GM12878 (cell line): ENCODE results near the gene KCNRG. TPM values are rescaled to one million over a fixed set of nuclear protein-coding genes. Genes with fewer than 3 reads are reported as not detected.

Experiments
- ATAC-seq: fragments of 200-7000 bp; cut with Tn5 transposase; 3 replicates; pipeline ENCODE4 v1.9.1; 2020; ENCODE audit warnings: mild to moderate bottlenecking, moderate library complexity
- BruUV-seq: library from RNA; stranded (reverse); fragments of 400-500 nt; replicated peaks from 2 replicates; lab custom pipeline; 2021; lab: Mats Ljungman, UMichigan
- CTCF ChIA-PET: fragments of 300-600 bp; sonication (Branson Sonifier 250); formaldehyde crosslinking; extraction: SDS; loops from one replicate; lab custom pipeline; 2021; ENCODE audit warnings: inconsistent platforms; lab: Yijun Ruan, JAX
- POLR2A ChIA-PET: fragments of 350-600 bp; formaldehyde crosslinking; extraction: SDS; loops from one replicate; lab custom pipeline; 2021; ENCODE audit warnings: inconsistent platforms; lab: Charles Lee
- RAD21 ChIA-PET: fragments of 300-600 bp; sonication (Branson Sonifier 250); formaldehyde crosslinking; loops from one replicate; lab custom pipeline; 2023; ENCODE audit warnings: antibody characterized with exemption; ENCODE audit not compliant: unreplicated experiment; lab: Charles Lee
- SMC1A ChIA-PET: fragments of 300-600 bp; sonication (Branson Sonifier 250); formaldehyde crosslinking; loops from one replicate; lab custom pipeline; 2023; ENCODE audit not compliant: unreplicated experiment, uncharacterized antibody; lab: Charles Lee
- DNase-seq: peaks from one replicate; pipeline ENCODE4 v3.0.0-alpha.2; 2011; ENCODE audit warnings: low read depth, low spot score
- FAIRE-seq: peaks from 3 replicates; lab custom pipeline; 2011; peaks lifted over from hg19 to GRCh38; lab: Jason Lieb, UNC
- H2AFZ ChIP-seq: 2 replicates; pipeline ENCODE4 v1.6.0; 2011; ENCODE audit warnings: low read depth, low read length, control low read depth; ENCODE audit not compliant: control insufficient read depth
- H3K27ac ChIP-seq: 2 replicates; pipeline ENCODE4 v1.5.1; 2011; ENCODE audit warnings: control low read depth; ENCODE audit not compliant: control insufficient read depth, insufficient read depth
- H3K27me3 ChIP-seq, 2 experiments: replicated peaks in 1 of 2; 2 replicates each; pipeline versions ENCODE4 v1.6.0 to v1.6.1; 2011; ENCODE audit warnings: low read length in 1 of 2; ENCODE audit not compliant: control insufficient read depth in 2 of 2, insufficient read depth in 2 of 2
- H3K36me3 ChIP-seq, 2 experiments: 2 replicates each; pipeline ENCODE4 v1.5.1; 2011; ENCODE audit warnings: low read length in 1 of 2; ENCODE audit not compliant: control insufficient read depth in 2 of 2, insufficient read depth in 2 of 2
- H3K4me1 ChIP-seq: 2 replicates; pipeline ENCODE4 v1.6.1; 2011; ENCODE audit warnings: mild to moderate bottlenecking, low read length, moderate library complexity, mixed read lengths; ENCODE audit not compliant: control insufficient read depth, insufficient read depth
- H3K4me2 ChIP-seq: 2 replicates; pipeline ENCODE4 v1.6.0; 2011; ENCODE audit warnings: control low read depth; ENCODE audit not compliant: control insufficient read depth, insufficient read depth
- H3K4me3 ChIP-seq: fragments of 200-600 bp; sonication (generic); 2 replicates; pipeline ENCODE4 v1.5.1; 2016
- H3K79me2 ChIP-seq: 2 replicates; pipeline ENCODE4 v1.6.0; 2011; ENCODE audit warnings: low read length; ENCODE audit not compliant: control insufficient read depth, insufficient read depth
- H3K9ac ChIP-seq: 2 replicates; pipeline ENCODE4 v1.8.0; 2011; ENCODE audit warnings: low read length, control low read depth, mixed read lengths; ENCODE audit not compliant: control insufficient read depth, insufficient read depth
- H3K9me3 ChIP-seq: replicated peaks from 3 replicates; pipeline ENCODE4 v1.5.1; 2011; ENCODE audit warnings: mild to moderate bottlenecking, low read length; ENCODE audit not compliant: control insufficient read depth, insufficient read depth
- H4K20me1 ChIP-seq: 2 replicates; pipeline ENCODE4 v1.6.0; 2011; ENCODE audit not compliant: control insufficient read depth, insufficient read depth
- BCL11A ChIP-seq: IDR thresholded peaks from 2 replicates; pipeline ENCODE4 v1.6.1; 2011; ENCODE audit warnings: low read depth, low read length
- ESRRA ChIP-seq: IDR thresholded peaks from 2 replicates; pipeline ENCODE4 v1.6.1; 2012; ENCODE audit warnings: mild to moderate bottlenecking, low read length, improper control_type of control experiment
- FOS ChIP-seq: IDR thresholded peaks from 3 replicates; pipeline ENCODE4 v1.6.1; 2011; ENCODE audit warnings: borderline replicate concordance; ENCODE audit not compliant: insufficient read length; ENCODE audit errors: extremely low read depth
- FOXK2 ChIP-seq: fragments of 450-650 bp; IDR thresholded peaks from 2 replicates; pipeline ENCODE4 v1.6.1; 2017; ENCODE audit warnings: mild to moderate bottlenecking, moderate library complexity
- MEF2A ChIP-seq: IDR thresholded peaks from 2 replicates; pipeline ENCODE4 v1.6.1; 2011; ENCODE audit warnings: low read depth, mild to moderate bottlenecking, low read length, moderate library complexity; ENCODE audit not compliant: insufficient read depth
- MEF2B ChIP-seq: fragments of 450-650 bp; IDR thresholded peaks from 2 replicates; pipeline ENCODE4 v1.6.1; 2018; ENCODE audit warnings: mild to moderate bottlenecking, moderate library complexity; ENCODE audit not compliant: partially characterized antibody, poor library complexity, severe bottlenecking
- MXI1 ChIP-seq: fragments of 150-350 bp; IDR thresholded peaks from 2 replicates; pipeline ENCODE4 v1.6.1; 2011; ENCODE audit warnings: low read depth, mild to moderate bottlenecking, inconsistent platforms, low read length, improper control_type of control experiment
- RB1 ChIP-seq: fragments of 450-650 bp; formaldehyde crosslinking; IDR thresholded peaks from 2 replicates; pipeline ENCODE4 v1.6.1; 2017; ENCODE audit warnings: mild to moderate bottlenecking, borderline replicate concordance
- SIN3A ChIP-seq: IDR thresholded peaks from 2 replicates; pipeline ENCODE4 v1.6.1; 2012; ENCODE audit warnings: low read depth, low read length, improper control_type of control experiment
- SPI1 ChIP-seq: IDR thresholded peaks from 2 replicates; pipeline ENCODE4 v1.6.1; 2011; ENCODE audit warnings: low read depth, mild to moderate bottlenecking, low read length, moderate library complexity, borderline replicate concordance; ENCODE audit not compliant: insufficient read depth
- STAT3 ChIP-seq: IDR thresholded peaks from 2 replicates; pipeline ENCODE4 v1.6.1; 2011; ENCODE audit warnings: low read depth, low read length, improper control_type of control experiment
- SUPT20H ChIP-seq: IDR thresholded peaks from 2 replicates; pipeline ENCODE4 v1.6.1; 2011; ENCODE audit warnings: low read depth, mild to moderate bottlenecking, low read length, moderate library complexity, borderline replicate concordance; ENCODE audit not compliant: control insufficient read depth
- WRNIP1 ChIP-seq: IDR thresholded peaks from 2 replicates; pipeline ENCODE4 v1.6.1; 2011; ENCODE audit warnings: low read depth, low read length, improper control_type of control experiment, borderline replicate concordance
- ZBED1 ChIP-seq: IDR thresholded peaks from 2 replicates; pipeline ENCODE4 v1.6.1; 2016; ENCODE audit warnings: borderline replicate concordance
- WGBS: methylation state at CpG from one replicate; pipeline ENCODE4 v1.1.6; 2016; ENCODE audit warnings: low lambda C conversion rate; ENCODE audit not compliant: insufficient replicate concordance, insufficient coverage; ENCODE audit errors: missing lambda C conversion rate; 5-methylcytosine and 5-hydroxymethylcytosine counted together
- in situ Hi-C: fragments of 300-500 bp; cut with MboI; formaldehyde crosslinking; loops from 9 replicates; pipeline ENCODE4 v1.14.3; 2018; ENCODE audit warnings: mixed read lengths
- intact Hi-C: fragments of 100-400 bp; cut with micrococcal nuclease; formaldehyde crosslinking; loops from one replicate; pipeline ENCODE4 v1.14.2; 2022; ENCODE audit not compliant: unreplicated experiment
- polyA plus RNA-seq, 11 experiments: library from polyadenylated mRNA; depleted of rRNA in 4 of 11; unstranded in 6 of 11; stranded (reverse) in 5 of 11; fragments of >200 nt; fragmentation: Nextera tagmentation in 4 of 11; fragmentation: Illumina TruSeq in 1 of 11; extraction: Ambion mirVana in 4 of 11; extraction: Trizol in 1 of 11; gene quantifications; 1 replicate in 1 of 11; 2 replicates in 10 of 11; pipeline versions ENCODE4 v1.2.1 to v1.2.3, GENCODE V29; 2011 to 2016; ENCODE audit warnings: inconsistent platforms in 2 of 11, missing spikeins in 2 of 11, low read depth in 1 of 11
- total RNA-seq, 4 experiments: library from RNA; depleted of rRNA in 3 of 4; stranded (reverse); fragments of >200 nt in 3 of 4; fragmentation: Illumina TruSeq in 1 of 4; extraction: Trizol in 1 of 4; gene quantifications; 2 replicates each; pipeline versions ENCODE4 v1.2.1 to v1.2.3, GENCODE V29; 2013 to 2021
- TF ChIP-seq, protein P1 (sequence below), 3 experiments: IDR thresholded peaks in 2 of 3; conservative IDR thresholded peaks in 1 of 3; 2 replicates each; pipeline ENCODE4 v1.5.1; 2011; ENCODE audit warnings: low read depth in 3 of 3, low read length in 3 of 3, mild to moderate bottlenecking in 3 of 3, control low read depth in 2 of 3, moderate library complexity in 2 of 3, inconsistent platforms in 1 of 3, mixed read lengths in 1 of 3; ENCODE audit not compliant: control insufficient read depth in 2 of 3, insufficient read depth in 1 of 3; ENCODE audit errors: extremely low read depth in 1 of 3

The KCNRG gene
- total and polyA plus RNA-seq, 10 of the 15 experiments (the other 5 are each of a cell fraction or from before 2014, with no cell fraction given): 0.37 to 1.5 (median 0.58) TPM

DNA sequence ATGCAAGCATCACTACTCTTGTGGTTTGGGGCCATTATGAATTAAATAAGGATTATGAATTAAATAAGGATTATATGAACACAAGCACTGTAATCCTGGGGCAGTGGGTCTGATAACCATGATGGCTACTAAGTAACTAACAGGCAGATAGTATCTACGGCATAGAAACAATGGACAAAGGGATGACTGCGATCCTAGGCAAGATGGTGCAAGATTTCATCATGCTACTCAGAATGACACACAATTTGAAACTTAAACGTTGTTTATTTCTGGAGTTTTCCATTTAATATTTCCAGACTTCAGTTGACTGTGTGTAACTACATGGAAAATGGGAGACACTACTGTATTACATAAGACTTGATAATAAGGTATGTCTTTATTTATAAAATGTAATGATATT, 15.1 kb downstream of the KCNRG start:
- BruUV-seq: no TSS peak
- Histone ChIP-seq H3K4me2 (no peak overlapping the region), H3K27me3 (no peaks in the 10 kb centered on the region), H3K79me2 (no peaks in the 10 kb centered on the region), H3K27ac (no peak overlapping the region), H3K9me3 (no peaks in the 10 kb centered on the region), H3K36me3 (no peaks in the 10 kb centered on the region), H2AFZ (no peak overlapping the region), H4K20me1 (no peaks in the 10 kb centered on the region), H3K4me3 (no peak overlapping the region), H3K4me1 (peaks cover 17% of the 10 kb centered on the region), H3K9ac (no peak overlapping the region)
- no peak for TF ChIP-seq RB1
- no peak for TF ChIP-seq SUPT20H
- no peak for TF ChIP-seq ESRRA
- no peak for TF ChIP-seq BCL11A
- no peak for TF ChIP-seq ZBED1
- TF ChIP-seq STAT3: no peak
- no peak for TF ChIP-seq FOXK2
- no peak for TF ChIP-seq SPI1
- no peak for TF ChIP-seq SIN3A
- ChIA-PET CTCF (no interaction called here), RAD21 (no interaction called here), SMC1A (no interaction called here), POLR2A (no interaction called here)
- intact Hi-C loops: no loop called here
- no peak for ATAC-seq
- no peak for FAIRE-seq
- 100% methylated on average over 3 of the region's 3 CpGs for WGBS
- no peak for DNase-seq
- in situ Hi-C loops: no loop called here

DNA sequence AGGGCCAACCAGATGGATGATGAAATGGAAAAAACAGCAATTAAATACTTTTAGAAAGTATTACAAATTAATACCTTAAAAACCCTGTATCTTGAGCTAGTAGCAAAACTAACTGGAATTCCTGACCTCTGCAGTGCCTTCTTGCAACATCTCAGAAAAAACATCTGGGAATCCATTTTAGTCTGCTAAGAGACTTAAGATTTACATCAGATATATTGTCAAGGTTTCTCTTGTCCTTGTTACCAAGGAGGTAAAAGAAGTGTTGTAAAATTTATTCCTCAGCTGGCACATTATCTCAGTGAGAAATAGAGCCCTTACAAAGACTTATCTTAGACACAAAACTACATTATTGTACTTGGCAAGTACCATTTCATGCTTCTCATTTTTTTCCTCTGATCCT, 18.5 kb downstream of the KCNRG start:
- Histone ChIP-seq H3K4me1 (no peaks in the 10 kb centered on the region), H3K4me2 (no peak overlapping the region), H3K4me3 (no peak overlapping the region), H3K27me3 (no peaks in the 10 kb centered on the region), H3K79me2 (no peaks in the 10 kb centered on the region), H4K20me1 (no peaks in the 10 kb centered on the region), H3K36me3 (no peaks in the 10 kb centered on the region), H3K9ac (no peak overlapping the region), H3K27ac (no peak overlapping the region), H3K9me3 (no peaks in the 10 kb centered on the region), H2AFZ (no peak overlapping the region)
- no peak for DNase-seq
- in situ Hi-C loops (no loop called here), intact Hi-C loops (no loop called here)
- RAD21 ChIA-PET: interaction anchor here (1.0 kb wide), 1 partner anchor 57 kb away, joined by 3 read pairs; no protein-coding TSS in a partner anchor
- BruUV-seq: no TSS peak
- POLR2A ChIA-PET: no interaction called here
- no peak for ATAC-seq
- SMC1A ChIA-PET: interaction anchor here (1.0 to 3.0 kb wide), 3 partner anchors 19 to 52 kb away, joined by 3 to 9 read pairs (median 3); partner anchors contain the start of gene TRIM13
- FAIRE-seq: no peak
- CTCF ChIA-PET: interaction anchor here (1.2 to 2.4 kb wide), 2 partner anchors 36 to 767 kb away, joined by 4 to 7 read pairs; no protein-coding TSS in a partner anchor
- no peak for TF ChIP-seq WRNIP1
- TF ChIP-seq MEF2B: no peak
- TF ChIP-seq MEF2A: no peak
- no peak for TF ChIP-seq FOS
- no peak for TF ChIP-seq STAT3
- TF ChIP-seq ZBED1: no peak
- no peak for TF ChIP-seq MXI1
- TF ChIP-seq, protein P1, sequence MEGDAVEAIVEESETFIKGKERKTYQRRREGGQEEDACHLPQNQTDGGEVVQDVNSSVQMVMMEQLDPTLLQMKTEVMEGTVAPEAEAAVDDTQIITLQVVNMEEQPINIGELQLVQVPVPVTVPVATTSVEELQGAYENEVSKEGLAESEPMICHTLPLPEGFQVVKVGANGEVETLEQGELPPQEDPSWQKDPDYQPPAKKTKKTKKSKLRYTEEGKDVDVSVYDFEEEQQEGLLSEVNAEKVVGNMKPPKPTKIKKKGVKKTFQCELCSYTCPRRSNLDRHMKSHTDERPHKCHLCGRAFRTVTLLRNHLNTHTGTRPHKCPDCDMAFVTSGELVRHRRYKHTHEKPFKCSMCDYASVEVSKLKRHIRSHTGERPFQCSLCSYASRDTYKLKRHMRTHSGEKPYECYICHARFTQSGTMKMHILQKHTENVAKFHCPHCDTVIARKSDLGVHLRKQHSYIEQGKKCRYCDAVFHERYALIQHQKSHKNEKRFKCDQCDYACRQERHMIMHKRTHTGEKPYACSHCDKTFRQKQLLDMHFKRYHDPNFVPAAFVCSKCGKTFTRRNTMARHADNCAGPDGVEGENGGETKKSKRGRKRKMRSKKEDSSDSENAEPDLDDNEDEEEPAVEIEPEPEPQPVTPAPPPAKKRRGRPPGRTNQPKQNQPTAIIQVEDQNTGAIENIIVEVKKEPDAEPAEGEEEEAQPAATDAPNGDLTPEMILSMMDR (IDR thresholded peaks at IDR 0.05 in 2 of 3, conservative IDR thresholded peaks at IDR 0.05 in 1 of 3; ENCODE audit: control insufficient read depth in 2 of 3, extremely low read depth in 1 of 3, insufficient read depth in 1 of 3, low read depth in 3 of 3, low read length in 3 of 3): no peak
